Measurements from ENCODE around the gene CBLN4. TPM values are rescaled to one million over a fixed set of nuclear protein-coding genes. Genes with fewer than 3 reads are reported as not detected.

Gene CBLN4
- total and polyA plus RNA-seq, 10 of the 15 experiments (the other 5 are each of a cell fraction or from before 2014, with no cell fraction given) = not detected

GRCh38 chr20:55961376-55962330 is 43.7 kb downstream of the CBLN4 start:
- no TSS peak for BruUV-seq (replicated peaks)
- H3K4me1 ChIP-seq (ENCODE audit: control insufficient read depth, insufficient read depth, low read length) = no peaks in the 10 kb centered on the region
- DNase-seq (ENCODE audit: low read depth, low spot score) (no peak), FAIRE-seq (no peak), ATAC-seq (no peak)
- H3K27me3 ChIP-seq (replicated peaks in 1 of 2; ENCODE audit: control insufficient read depth in 2 of 2, insufficient read depth in 2 of 2, low read length in 1 of 2) = no peaks in the 10 kb centered on the region
- no peak overlapping the region for H2AFZ ChIP-seq (ENCODE audit: control insufficient read depth, low read depth, low read length)
- H3K9ac ChIP-seq (ENCODE audit: control insufficient read depth, insufficient read depth, low read length) = no peak overlapping the region
- no peaks in the 10 kb centered on the region for H4K20me1 ChIP-seq (ENCODE audit: control insufficient read depth, insufficient read depth)
- CTCF ChIA-PET = no interaction called here
- no peak for TF ChIP-seq STAT3 (IDR thresholded peaks at IDR 0.05; ENCODE audit: low read depth, low read length)
- no peak for TF ChIP-seq SREBF2 (IDR thresholded peaks at IDR 0.05; ENCODE audit: low read length)
- TF ChIP-seq RCOR1 (conservative IDR thresholded peaks at IDR 0.05; ENCODE audit: low read depth, low read length) = no peak
- TF ChIP-seq SMAD5 (IDR thresholded peaks at IDR 0.05; ENCODE audit: low read depth) = no peak
- TF ChIP-seq TBL1XR1 (IDR thresholded peaks at IDR 0.05; ENCODE audit: low read depth, low read length) = no peak
- TF ChIP-seq SMAD1 (IDR thresholded peaks at IDR 0.05; ENCODE audit: low read depth, partially characterized antibody) = no peak
- H3K9me3 ChIP-seq (replicated peaks; ENCODE audit: control insufficient read depth, insufficient read depth, low read length) = no peaks in the 10 kb centered on the region
- POLR2A ChIA-PET = no interaction called here
- no peak overlapping the region for H3K4me2 ChIP-seq (ENCODE audit: control insufficient read depth, insufficient read depth)
- SMC1A ChIA-PET (ENCODE audit: uncharacterized antibody, unreplicated experiment) = interaction anchor here (1.0 kb wide), 1 partner anchor 13 kb away, joined by 3 read pairs; no protein-coding TSS in a partner anchor
- H3K36me3 ChIP-seq (ENCODE audit: control insufficient read depth in 2 of 2, insufficient read depth in 2 of 2, low read length in 1 of 2) = no peaks in the 10 kb centered on the region
- intact Hi-C loops (cut with micrococcal nuclease; ENCODE audit: unreplicated experiment) (no loop called here), in situ Hi-C loops (cut with MboI) (no loop called here)
- RAD21 ChIA-PET (ENCODE audit: unreplicated experiment) = no interaction called here
- H3K27ac ChIP-seq (ENCODE audit: control insufficient read depth, insufficient read depth) = no peak overlapping the region
- 27% methylated on average over 5 of the region's 5 CpGs for WGBS (ENCODE audit: insufficient coverage, insufficient replicate concordance, low lambda C conversion rate, missing lambda C conversion rate)
- no peaks in the 10 kb centered on the region for H3K79me2 ChIP-seq (ENCODE audit: control insufficient read depth, insufficient read depth, low read length)
- no peak overlapping the region for H3K4me3 ChIP-seq

- no peaks in the 10 kb centered on the region for H3K4me1 ChIP-seq (ENCODE audit: control insufficient read depth, insufficient read depth, low read length)
- H3K27me3 ChIP-seq (replicated peaks in 1 of 2; ENCODE audit: control insufficient read depth in 2 of 2, insufficient read depth in 2 of 2, low read length in 1 of 2) = no peaks in the 10 kb centered on the region
- in situ Hi-C loops (cut with MboI) (no loop called here), intact Hi-C loops (cut with micrococcal nuclease; ENCODE audit: unreplicated experiment) (no loop called here)
- H2AFZ ChIP-seq (ENCODE audit: control insufficient read depth, low read depth, low read length) = no peak overlapping the region
- no peaks in the 10 kb centered on the region for H4K20me1 ChIP-seq (ENCODE audit: control insufficient read depth, insufficient read depth)
- H3K4me2 ChIP-seq (ENCODE audit: control insufficient read depth, insufficient read depth) = no peak overlapping the region
- ATAC-seq (no peak), DNase-seq (ENCODE audit: low read depth, low spot score) (no peak), FAIRE-seq (no peak)
- no peaks in the 10 kb centered on the region for H3K9me3 ChIP-seq (replicated peaks; ENCODE audit: control insufficient read depth, insufficient read depth, low read length)
- 2% methylated on average over 2 of the region's 2 CpGs for WGBS (ENCODE audit: insufficient coverage, insufficient replicate concordance, low lambda C conversion rate, missing lambda C conversion rate)
- no TSS peak for BruUV-seq (replicated peaks)
- ChIA-PET POLR2A (no interaction called here), SMC1A (ENCODE audit: uncharacterized antibody, unreplicated experiment) (interaction anchor here (1.6 kb wide), 1 partner anchor 17 kb away, joined by 3 read pairs; no protein-coding TSS in a partner anchor), CTCF (no interaction called here), RAD21 (ENCODE audit: unreplicated experiment) (no interaction called here)
- no peak overlapping the region for H3K9ac ChIP-seq (ENCODE audit: control insufficient read depth, insufficient read depth, low read length)
- H3K27ac ChIP-seq (ENCODE audit: control insufficient read depth, insufficient read depth) = no peak overlapping the region
- no peak overlapping the region for H3K4me3 ChIP-seq
- no peaks in the 10 kb centered on the region for H3K36me3 ChIP-seq (ENCODE audit: control insufficient read depth in 2 of 2, insufficient read depth in 2 of 2, low read length in 1 of 2)
- no peaks in the 10 kb centered on the region for H3K79me2 ChIP-seq (ENCODE audit: control insufficient read depth, insufficient read depth, low read length)
- TF ChIP-seq EP300 (IDR thresholded peaks at IDR 0.05; ENCODE audit: borderline replicate concordance in 1 of 2, control insufficient read depth in 1 of 2, low read depth in 2 of 2, low read length in 2 of 2) = no peak
- no peak for TF ChIP-seq ZBTB11 (CRISPR knock-in tag; IDR thresholded peaks at IDR 0.05)
- TF ChIP-seq FOS (IDR thresholded peaks at IDR 0.05; ENCODE audit: borderline replicate concordance, extremely low read depth, insufficient read length) = no peak
- TF ChIP-seq BMI1 (IDR thresholded peaks at IDR 0.05; ENCODE audit: borderline replicate concordance) = no peak
- no peak for TF ChIP-seq ASH2L (IDR thresholded peaks at IDR 0.05; ENCODE audit: borderline replicate concordance, low read depth)
Measured at GRCh38 chr20:55953201-55953600, 52.1 kb downstream of the CBLN4 start.

Measured in GM12878 (cell line).